Caco-2 (cell line): ENCODE measurements around the gene RBM22. TPM values are rescaled to one million over a fixed set of nuclear protein-coding genes. Genes with fewer than 3 reads are reported as not detected.
"Not testable (repeated sequence)": the region's sequence is repeated elsewhere in the genome, so short reads cannot be mapped to it uniquely, and the experiment has no call there.

Experiments used
- Bru-seq: library from RNA; stranded (reverse); fragments of 400-500 nt; gene quantifications from one replicate; lab custom pipeline; 2021; lab: Mats Ljungman, UMichigan
- BruChase-seq, 2 experiments: library from RNA; stranded (reverse); fragments of 400-500 nt; gene quantifications; one replicate each; lab custom pipeline; 2021; lab: Mats Ljungman, UMichigan
- BruUV-seq: library from RNA; stranded (reverse); fragments of 400-500 nt; replicated peaks from 2 replicates; lab custom pipeline; 2021; lab: Mats Ljungman, UMichigan
- CTCF ChIA-PET: fragments of 300-600 bp; sonication (Branson Sonifier 250); formaldehyde crosslinking; loops from one replicate; lab custom pipeline; 2022; ENCODE audit warnings: antibody characterized with exemption; lab: Charles Lee
- POLR2A ChIA-PET: fragments of 300-600 bp; sonication (Branson Sonifier 250); formaldehyde crosslinking; loops from one replicate; lab custom pipeline; 2022; ENCODE audit warnings: antibody characterized with exemption; lab: Charles Lee
- DNase-seq, 2 experiments: peaks; one replicate each; pipeline versions ENCODE4 v3.0.0 to v3.0.0-alpha.2; 2020 to 2022
- H3K27me3 ChIP-seq: replicated peaks from 2 replicates; pipeline ENCODE4 v1.6.0; 2011; ENCODE audit warnings: low read length; ENCODE audit not compliant: control insufficient read depth, insufficient read depth
- H3K36me3 ChIP-seq: 2 replicates; pipeline ENCODE4 v1.5.1; 2011; ENCODE audit warnings: low read length; ENCODE audit not compliant: control insufficient read depth, insufficient read depth
- H3K4me1 ChIP-seq: fragments of 250-450 bp; sonication (Bioruptor Pico); 2 replicates; pipeline ENCODE4 v1.5.1; 2020; ENCODE audit warnings: mild to moderate bottlenecking
- H3K4me3 ChIP-seq: 2 replicates; pipeline ENCODE4 v1.5.1; 2011; ENCODE audit warnings: low read depth, mild to moderate bottlenecking, control low read depth, low read length
- H3K9me3 ChIP-seq: fragments of 250-450 bp; sonication (Bioruptor Pico); 2 replicates; pipeline ENCODE4 v1.5.1; 2020; ENCODE audit warnings: mild to moderate bottlenecking, moderate library complexity
- H3K27ac Mint-ChIP-seq: one replicate; pipeline ENCODE4 v1.8.0; 2022; ENCODE audit warnings: mixed read lengths; ENCODE audit not compliant: unreplicated experiment
- H3K27me3 Mint-ChIP-seq: one replicate; pipeline ENCODE4 v1.8.0; 2022; ENCODE audit warnings: mixed read lengths; ENCODE audit not compliant: insufficient read depth, unreplicated experiment
- H3K36me3 Mint-ChIP-seq: one replicate; pipeline ENCODE4 v1.8.0; 2022; ENCODE audit warnings: mild to moderate bottlenecking, mixed read lengths; ENCODE audit not compliant: insufficient read depth, unreplicated experiment
- H3K4me1 Mint-ChIP-seq: one replicate; pipeline ENCODE4 v1.8.0; 2022; ENCODE audit warnings: low read depth, mixed read lengths; ENCODE audit not compliant: unreplicated experiment
- H3K4me3 Mint-ChIP-seq: one replicate; pipeline ENCODE4 v1.8.0; 2022; ENCODE audit warnings: mild to moderate bottlenecking, moderate library complexity, mixed read lengths; ENCODE audit not compliant: unreplicated experiment
- H3K9me3 Mint-ChIP-seq: one replicate; pipeline ENCODE4 v1.8.0; 2022; ENCODE audit warnings: mixed read lengths; ENCODE audit not compliant: unreplicated experiment
- CTCF ChIP-seq, 2 experiments: fragments of 200-600 bp in 1 of 2; IDR thresholded peaks; 1 replicate in 1 of 2; 2 replicates in 1 of 2; pipeline versions ENCODE4 v1.5.1 to v1.8.0; 2011 to 2022; ENCODE audit warnings: antibody characterized with exemption in 1 of 2, control low read depth in 1 of 2, inconsistent platforms in 1 of 2, low read depth in 1 of 2, low read length in 1 of 2, mild to moderate bottlenecking in 1 of 2, moderate library complexity in 1 of 2; ENCODE audit not compliant: insufficient read depth in 1 of 2, severe bottlenecking in 1 of 2, unreplicated experiment in 1 of 2
- intact Hi-C: fragments of 100-400 bp; cut with micrococcal nuclease; formaldehyde crosslinking; loops from one replicate; pipeline ENCODE4 v1.10.0; 2022; ENCODE audit not compliant: unreplicated experiment
- long read RNA-seq: library from polyadenylated mRNA; stranded (forward); transcript quantifications from one replicate; pipeline ENCODE4 v2.0.0, GENCODE V29; 2022
- total RNA-seq: library from RNA; stranded (reverse); gene quantifications from 2 replicates; pipeline ENCODE4 v1.2.3, GENCODE V29; 2022

The RBM22 gene
- total RNA-seq (55.3 TPM in 2 replicates), Bru-seq, nascent RNA (percentile 93 among the genes with signal in this experiment), BruChase-seq, experiment 1, labeled RNA remaining after a 2-hour chase (percentile 94 among the genes with signal in this experiment), BruChase-seq, experiment 2, labeled RNA remaining after a 6-hour chase (percentile 88 among the genes with signal in this experiment)
- long read RNA-seq, transcript RBM22-201 (11 exons, 2,342 nt): major isoform, 79 of 96 reads
- long read RNA-seq, partial matches to known transcripts: 4 of 96 reads
- long read RNA-seq, other reads (novel, unspliced or antisense): 13 of 96 reads

GRCh38 chr5:150700594-150701377 is at the start of gene RBM22:
TSS of gene RBM22 (minus strand) at chr5:150701062. CDS start at chr5:150700985, 77 bp downstream.
- BruUV-seq: no TSS peak
- ChIA-PET POLR2A (interaction anchor here (0.6 to 1.7 kb wide), 12 partner anchors 17 to 141 kb away, joined by 3 to 15 read pairs (median 4); partner anchors contain the start of genes DCTN4 and SMIM3), CTCF (interaction anchor here (0.6 to 2.6 kb wide), 13 partner anchors 13 to 552 kb away, joined by 3 to 18 read pairs (median 4); partner anchors contain the start of genes DCTN4, GM2A, SMIM3 and SYNPO)
- H3K4me1 ChIP-seq: no peaks in the 10 kb centered on the region
- peak; percentile 91 to 93 for DNase-seq
- Mint-ChIP-seq H3K4me1 (no peaks in the 10 kb centered on the region), H3K4me3 (no peak within 1 kb of the TSS), H3K27ac (no peak within 1 kb of the TSS), H3K36me3 (peaks cover 29% of the 10 kb centered on the region), H3K27me3 (no peaks in the 10 kb centered on the region), H3K9me3 (no peaks in the 10 kb centered on the region)
- H3K4me3 ChIP-seq: peak within 1 kb of the TSS; percentile 98
- H3K36me3 ChIP-seq: peaks cover 3% of the 10 kb centered on the region
- H3K27me3 ChIP-seq: no peaks in the 10 kb centered on the region
- peak; percentile 57 to 72 for TF ChIP-seq CTCF (IDR thresholded peaks at IDR 0.05; ENCODE audit: insufficient read depth in 1 of 2, low read depth in 1 of 2, low read length in 1 of 2, severe bottlenecking in 1 of 2, unreplicated experiment in 1 of 2)
- H3K9me3 ChIP-seq: no peaks in the 10 kb centered on the region
- intact Hi-C loops: loop anchor here (1.0 to 10.0 kb wide), 5 partner anchors 63 to 246 kb away; partner anchors contain the start of gene IRGM

- DNase-seq: no peak
- intact Hi-C loops: loop anchor here (10.0 kb wide), 1 partner anchor 296 kb away; no protein-coding TSS in a partner anchor
- no peaks in the 10 kb centered on the region for H3K27me3 ChIP-seq
- no peak overlapping the region for H3K4me3 Mint-ChIP-seq
- H3K4me1 Mint-ChIP-seq: no peaks in the 10 kb centered on the region
- CTCF ChIA-PET: no interaction called here
- peaks cover 6% of the 10 kb centered on the region for H3K36me3 ChIP-seq
- 0 out of 2 replicates have a peak, but pooled peaks cover 3% of the 10 kb centered on the region for H3K9me3 ChIP-seq
- TF ChIP-seq CTCF (IDR thresholded peaks at IDR 0.05; ENCODE audit: insufficient read depth in 1 of 2, low read depth in 1 of 2, low read length in 1 of 2, severe bottlenecking in 1 of 2, unreplicated experiment in 1 of 2): no peak
- H3K9me3 Mint-ChIP-seq: no peaks in the 10 kb centered on the region
- H3K4me1 ChIP-seq: peaks cover 3% of the 10 kb centered on the region; the same call in 1 of the 2 replicates
- no peak overlapping the region for H3K4me3 ChIP-seq
- no peaks in the 10 kb centered on the region for H3K27me3 Mint-ChIP-seq
- H3K27ac Mint-ChIP-seq: no peak overlapping the region
- peaks cover 40% of the 10 kb centered on the region for H3K36me3 Mint-ChIP-seq
- BruUV-seq: no TSS peak
- POLR2A ChIA-PET: no interaction called here
Measured at GRCh38 chr5:150750469-150750868, 49.6 kb upstream of the RBM22 start.

GRCh38 chr5:150743142-150743488 is 42.3 kb upstream of the RBM22 start:
- H3K4me1 Mint-ChIP-seq, H3K27me3 ChIP-seq, H3K4me1 ChIP-seq, H3K4me3 ChIP-seq, H3K27me3 Mint-ChIP-seq, H3K4me3 Mint-ChIP-seq, POLR2A ChIA-PET, H3K9me3 ChIP-seq, BruUV-seq, H3K27ac Mint-ChIP-seq, H3K36me3 ChIP-seq, DNase-seq, intact Hi-C loops, H3K9me3 Mint-ChIP-seq, CTCF ChIA-PET: not testable (repeated sequence)
- H3K36me3 Mint-ChIP-seq: peaks cover 31% of the 10 kb centered on the region

GRCh38 chr5:150742455-150743141 is 41.7 kb upstream of the RBM22 start:
- H3K27me3 Mint-ChIP-seq, H3K27me3 ChIP-seq, H3K4me1 Mint-ChIP-seq, H3K36me3 ChIP-seq, CTCF ChIA-PET, H3K4me1 ChIP-seq, intact Hi-C loops, H3K4me3 ChIP-seq, BruUV-seq, H3K9me3 ChIP-seq, H3K27ac Mint-ChIP-seq, H3K9me3 Mint-ChIP-seq, POLR2A ChIA-PET, DNase-seq, H3K4me3 Mint-ChIP-seq: not testable (repeated sequence)
- H3K36me3 Mint-ChIP-seq: peaks cover 31% of the 10 kb centered on the region
